GM23338 (cell line): ENCODE results near the gene ZNF185. TPM values are rescaled to one million over a fixed set of nuclear protein-coding genes. Genes with fewer than 3 reads are reported as not detected.
"Not testable (repeated sequence)": the region's sequence is repeated elsewhere in the genome, so short reads cannot be mapped to it uniquely, and the experiment has no call there.

Experiments used
- ATAC-seq: fragments of 200-7000 bp; cut with Tn5 transposase; 3 replicates; pipeline ENCODE4 v1.9.1; 2020
- DNase-seq: peaks from one replicate; pipeline ENCODE4 v3.0.0-alpha.2; 2015; ENCODE audit warnings: low spot score
- H2AFZ ChIP-seq: fragments of 200-600 bp; sonication (generic); 2 replicates; pipeline ENCODE4 v1.8.0; 2016; ENCODE audit warnings: antibody characterized with exemption, mild to moderate bottlenecking, moderate library complexity
- H3F3A ChIP-seq: fragments of 200-600 bp; sonication (generic); replicated peaks from 2 replicates; pipeline ENCODE4 v1.8.0; 2017; ENCODE audit warnings: antibody characterized with exemption, mixed run types, low read depth
- H3K27ac ChIP-seq: fragments of 200-600 bp; sonication (generic); 2 replicates; pipeline ENCODE4 v1.6.1; 2016; ENCODE audit warnings: low read depth
- H3K27me3 ChIP-seq: fragments of 200-600 bp; sonication (generic); 2 replicates; pipeline ENCODE4 v1.8.0; 2016; ENCODE audit warnings: mild to moderate bottlenecking, mixed run types, moderate library complexity; ENCODE audit not compliant: insufficient read depth
- H3K36me3 ChIP-seq: fragments of 200-600 bp; sonication (generic); 2 replicates; pipeline ENCODE4 v1.8.0; 2016; ENCODE audit warnings: mild to moderate bottlenecking; ENCODE audit not compliant: insufficient read depth
- H3K4me1 ChIP-seq: fragments of 200-600 bp; sonication (generic); 2 replicates; pipeline ENCODE4 v1.8.0; 2016; ENCODE audit warnings: mild to moderate bottlenecking, moderate library complexity; ENCODE audit not compliant: insufficient read depth
- H3K4me2 ChIP-seq: fragments of 200-600 bp; sonication (generic); 2 replicates; pipeline ENCODE4 v1.7.1; 2017; ENCODE audit warnings: mixed run types
- H3K4me3 ChIP-seq: fragments of 200-600 bp; sonication (generic); 2 replicates; pipeline ENCODE4 v1.6.1; 2016; ENCODE audit warnings: mixed run types
- H3K79me2 ChIP-seq: fragments of 200-600 bp; sonication (generic); replicated peaks from 2 replicates; pipeline ENCODE4 v1.8.0; 2017; ENCODE audit warnings: mild to moderate bottlenecking; ENCODE audit not compliant: insufficient read depth
- H3K9me2 ChIP-seq: fragments of 200-600 bp; sonication (generic); 2 replicates; pipeline ENCODE4 v1.8.0; 2017; ENCODE audit not compliant: insufficient read depth
- H4K20me1 ChIP-seq: fragments of 200-600 bp; sonication (generic); replicated peaks from 2 replicates; pipeline ENCODE4 v1.8.0; 2017; ENCODE audit warnings: mild to moderate bottlenecking; ENCODE audit not compliant: insufficient read depth
- H3K27ac Mint-ChIP-seq: 2 replicates; pipeline ENCODE4 v1.8.0; 2020; ENCODE audit warnings: inconsistent platforms, mild to moderate bottlenecking, moderate library complexity, mixed read lengths
- H3K27me3 Mint-ChIP-seq: 3 replicates; pipeline ENCODE4 v1.8.0; 2022; ENCODE audit warnings: low read depth, mild to moderate bottlenecking, moderate library complexity, mixed read lengths, inconsistent platforms; ENCODE audit not compliant: insufficient read depth, poor library complexity
- H3K36me3 Mint-ChIP-seq: 3 replicates; pipeline ENCODE4 v1.8.0; 2021; ENCODE audit warnings: low read depth, mild to moderate bottlenecking, inconsistent platforms, moderate library complexity, mixed read lengths
- H3K4me1 Mint-ChIP-seq: 3 replicates; pipeline ENCODE4 v1.8.0; 2020; ENCODE audit warnings: mild to moderate bottlenecking, inconsistent platforms, mixed read lengths
- H3K4me3 Mint-ChIP-seq: 3 replicates; pipeline ENCODE4 v1.8.0; 2021; ENCODE audit warnings: moderate library complexity, mild to moderate bottlenecking, inconsistent platforms, mixed read lengths
- H3K9me3 Mint-ChIP-seq: 3 replicates; pipeline ENCODE4 v1.8.0; 2020; ENCODE audit warnings: moderate library complexity, mild to moderate bottlenecking, inconsistent platforms, mixed read lengths
- CREB1 ChIP-seq: fragments of 250-450 bp; sonication (Bioruptor Pico); IDR thresholded peaks from 2 replicates; pipeline ENCODE4 v1.5.0; 2020; ENCODE audit warnings: low read depth, mild to moderate bottlenecking, moderate library complexity
- CTCF ChIP-seq, 2 experiments: fragments of 200-600 bp in 1 of 2; sonication (generic) in 1 of 2; conservative IDR thresholded peaks; 2 replicates each; pipeline versions ENCODE4 v1.5.1 to v1.6.1; 2016 to 2017; ENCODE audit warnings: antibody characterized with exemption in 2 of 2, low read depth in 2 of 2, mild to moderate bottlenecking in 2 of 2, moderate library complexity in 1 of 2
- ETS1 ChIP-seq: IDR thresholded peaks from 2 replicates; pipeline ENCODE4 v1.6.1; 2016; ENCODE audit warnings: antibody characterized with exemption
- EZH2phosphoT487 ChIP-seq: fragments of 200-600 bp; sonication (generic); IDR thresholded peaks from one replicate; pipeline ENCODE4 v1.8.1; 2018; ENCODE audit warnings: antibody characterized with exemption; ENCODE audit not compliant: unreplicated experiment
- JUNB ChIP-seq: IDR thresholded peaks from one replicate; pipeline ENCODE4 v1.6.1; 2016; ENCODE audit warnings: antibody characterized with exemption; ENCODE audit not compliant: unreplicated experiment
- POLR2AphosphoS5 ChIP-seq: IDR thresholded peaks from 2 replicates; pipeline ENCODE4 v1.6.1; 2016; ENCODE audit warnings: antibody characterized with exemption, low read depth
- REST ChIP-seq: IDR thresholded peaks from one replicate; pipeline ENCODE4 v1.6.1; 2018; ENCODE audit warnings: antibody characterized with exemption; ENCODE audit not compliant: unreplicated experiment
- ZNF114 ChIP-seq: fragments of 250-450 bp; sonication (Bioruptor Pico); IDR thresholded peaks from 2 replicates; pipeline ENCODE4 v1.5.0; 2020; ENCODE audit warnings: mild to moderate bottlenecking, moderate library complexity
- ZNF331 ChIP-seq: fragments of 250-450 bp; sonication (Bioruptor Pico); IDR thresholded peaks from 2 replicates; pipeline ENCODE4 v1.5.0; 2020; ENCODE audit warnings: low read depth, mild to moderate bottlenecking, moderate library complexity
- ZNF462 ChIP-seq: fragments of 250-450 bp; sonication (Bioruptor Pico); IDR thresholded peaks from 2 replicates; pipeline ENCODE4 v1.5.0; 2020; ENCODE audit warnings: mild to moderate bottlenecking, moderate library complexity
- polyA plus RNA-seq: library from polyadenylated mRNA; unstranded; fragments of >200 nt; fragmentation: Nextera tagmentation; extraction: Ambion mirVana; gene quantifications from 2 replicates; pipeline ENCODE4 v1.2.1, GENCODE V29; 2016
- total RNA-seq: library from RNA; depleted of rRNA; stranded (reverse); fragments of >200 nt; shearing (Covaris generic); gene quantifications from 2 replicates; pipeline ENCODE4 v1.2.3, GENCODE V29; 2014

The ZNF185 gene
- total and polyA plus RNA-seq, 2 experiments from 2014 or later = 2.9 to 7.8 TPM

- Histone ChIP-seq H3K27ac (no peak overlapping the region), H3K9me2 (no peaks in the 10 kb centered on the region), H3K36me3 (no peaks in the 10 kb centered on the region), H3F3A (no peaks in the 10 kb centered on the region), H3K79me2 (no peaks in the 10 kb centered on the region), H3K27me3 (no peaks in the 10 kb centered on the region), H3K4me2 (no peak overlapping the region), H4K20me1 (no peaks in the 10 kb centered on the region), H3K4me3 (no peak overlapping the region), H3K4me1 (peaks cover 7% of the 10 kb centered on the region; the same call in 1 of the 2 replicates), H2AFZ (no peak overlapping the region)
- H3K9me3 Mint-ChIP-seq = no peaks in the 10 kb centered on the region; the same call in 2 of the 3 replicates
- H3K27me3 Mint-ChIP-seq = peaks cover 4% of the 10 kb centered on the region
- no peak overlapping the region for H3K4me3 Mint-ChIP-seq
- H3K4me1 Mint-ChIP-seq = peaks cover 12% of the 10 kb centered on the region
- H3K27ac Mint-ChIP-seq = no peak overlapping the region
- ATAC-seq (no peak), DNase-seq (no peak)
- H3K36me3 Mint-ChIP-seq = no peaks in the 10 kb centered on the region
- TF ChIP-seq CTCF (conservative IDR thresholded peaks at IDR 0.05; ENCODE audit: low read depth in 2 of 2) (no peak), REST (no peak), ETS1 (no peak), ZNF331 (CRISPR knock-in tag) (no peak), CREB1 (CRISPR knock-in tag) (no peak), ZNF462 (CRISPR knock-in tag) (no peak), ZNF114 (CRISPR knock-in tag) (no peak), POLR2AphosphoS5 (no peak), JUNB (no peak), EZH2phosphoT487 (no peak)
Measured at GRCh38 chrX:152908486-152908885, 10.6 kb downstream of the ZNF185 start.

GRCh38 chrX:152910018-152910417, 12.2 kb downstream of the ZNF185 start:
- not testable (repeated sequence) for H3K27ac ChIP-seq, H3K9me3 Mint-ChIP-seq, H3K36me3 ChIP-seq, H3K4me3 ChIP-seq, H4K20me1 ChIP-seq, ATAC-seq, H2AFZ ChIP-seq, H3K27me3 ChIP-seq, H3K27me3 Mint-ChIP-seq, H3K4me1 ChIP-seq, H3K79me2 ChIP-seq, H3F3A ChIP-seq, H3K36me3 Mint-ChIP-seq, DNase-seq, H3K4me3 Mint-ChIP-seq, H3K27ac Mint-ChIP-seq, H3K4me2 ChIP-seq, H3K9me2 ChIP-seq
- H3K4me1 Mint-ChIP-seq = peaks cover 11% of the 10 kb centered on the region; the same call in 2 of the 3 replicates
